DLD1 (cell line): ENCODE results near the gene LRRN2.
"Not testable (repeated sequence)": the region's sequence is repeated elsewhere in the genome, so short reads cannot be mapped to it uniquely, and the experiment has no call there.

Source experiments
- in situ Hi-C: cut with HindIII; loops from 2 replicates; pipeline ENCODE4 v1.10.0; 2017; ENCODE audit warnings: low sequenced_read_pairs

Gene LRRN2

GRCh38 chr1:204634260-204634910, 51.2 kb downstream of the LRRN2 start:
- in situ Hi-C loops, result loop anchor here (5.0 kb wide), 1 partner anchor 93 kb away; no protein-coding TSS in a partner anchor

- in situ Hi-C loops, result loop anchor here (5.0 kb wide), 1 partner anchor 94 kb away; no protein-coding TSS in a partner anchor
Observed at GRCh38 chr1:204633665-204634064, 51.9 kb downstream of the LRRN2 start.

- in situ Hi-C loops, result loop anchor here (5.0 kb wide), 1 partner anchor 97 kb away; no protein-coding TSS in a partner anchor
Observed at GRCh38 chr1:204630132-204630905, 55.2 kb downstream of the LRRN2 start.

- in situ Hi-C loops, result not testable (repeated sequence)
Observed at GRCh38 chr1:204629459-204629858, 56.1 kb downstream of the LRRN2 start.

GRCh38 chr1:204628868-204629267, 56.7 kb downstream of the LRRN2 start:
- in situ Hi-C loops, result no loop called here

GRCh38 chr1:204627436-204627835, 58.1 kb downstream of the LRRN2 start:
- in situ Hi-C loops, result no loop called here

- in situ Hi-C loops, result no loop called here
Observed at GRCh38 chr1:204626381-204626780, 59.2 kb downstream of the LRRN2 start.

- in situ Hi-C loops, result no loop called here
Observed at GRCh38 chr1:204624631-204625216, 60.8 kb downstream of the LRRN2 start.

- in situ Hi-C loops, result no loop called here
Observed at GRCh38 chr1:204623894-204624361, 61.6 kb downstream of the LRRN2 start.

GRCh38 chr1:204623365-204623893, 62.1 kb downstream of the LRRN2 start:
- in situ Hi-C loops, result no loop called here

GRCh38 chr1:204621996-204622395, 63.5 kb downstream of the LRRN2 start:
- in situ Hi-C loops, result no loop called here

GRCh38 chr1:204621396-204621795, 64.1 kb downstream of the LRRN2 start:
- in situ Hi-C loops, result no loop called here

- in situ Hi-C loops, result no loop called here
Observed at GRCh38 chr1:204619721-204620120, 65.8 kb downstream of the LRRN2 start.

- in situ Hi-C loops, result no loop called here
Observed at GRCh38 chr1:204618148-204618760, 67.3 kb downstream of the LRRN2 start.

- in situ Hi-C loops, result no loop called here
Observed at GRCh38 chr1:204617256-204618147, 68.0 kb downstream of the LRRN2 start.

GRCh38 chr1:204616641-204617040, 68.9 kb downstream of the LRRN2 start:
- in situ Hi-C loops, result no loop called here

- in situ Hi-C loops, result no loop called here
Observed at GRCh38 chr1:204615881-204616280, 69.7 kb downstream of the LRRN2 start.

- in situ Hi-C loops, result no loop called here
Observed at GRCh38 chr1:204613636-204614035, 71.9 kb downstream of the LRRN2 start.

- in situ Hi-C loops, result no loop called here
Observed at GRCh38 chr1:204612326-204612725, 73.2 kb downstream of the LRRN2 start.

GRCh38 chr1:204611036-204611435, 74.5 kb downstream of the LRRN2 start:
- in situ Hi-C loops, result no loop called here
